HuH-7.5 (cell line): ENCODE measurements around the gene LRBA.

Source experiments
- DNase-seq: peaks from one replicate; pipeline ENCODE4 v3.0.0; 2011; ENCODE audit warnings: low spot score

The LRBA gene

GRCh38 chr4:150725957-150726523 lies 289.0 kb downstream of the LRBA start:
- no peak for DNase-seq

- DNase-seq: no peak
Observed at GRCh38 chr4:150723727-150724411, 291.2 kb downstream of the LRBA start.

- DNase-seq: no peak
Observed at GRCh38 chr4:150722908-150723362, 292.1 kb downstream of the LRBA start.

GRCh38 chr4:150720973-150721518 lies 294.0 kb downstream of the LRBA start:
- DNase-seq: no peak

- DNase-seq: no peak
Observed at GRCh38 chr4:150717952-150718351, 297.1 kb downstream of the LRBA start.

GRCh38 chr4:150714462-150715438 lies 300.3 kb downstream of the LRBA start:
- no peak for DNase-seq

- no peak for DNase-seq
Observed at GRCh38 chr4:150713251-150713650, 301.8 kb downstream of the LRBA start.

GRCh38 chr4:150710770-150711375 lies 304.2 kb downstream of the LRBA start:
- DNase-seq: no peak

GRCh38 chr4:150708004-150708403 lies 307.1 kb downstream of the LRBA start:
- no peak for DNase-seq

- DNase-seq: no peak
Observed at GRCh38 chr4:150699599-150699998, 315.5 kb downstream of the LRBA start.

- no peak for DNase-seq
Observed at GRCh38 chr4:150695162-150695561, 319.9 kb downstream of the LRBA start.

- DNase-seq: no peak
Observed at GRCh38 chr4:150694438-150694837, 320.6 kb downstream of the LRBA start.

- no peak for DNase-seq
Observed at GRCh38 chr4:150683775-150684350, 331.2 kb downstream of the LRBA start.

GRCh38 chr4:150682126-150682525 lies 333.0 kb downstream of the LRBA start:
- no peak for DNase-seq

GRCh38 chr4:150681063-150681462 lies 334.0 kb downstream of the LRBA start:
- no peak for DNase-seq

- DNase-seq: no peak
Observed at GRCh38 chr4:150680651-150681050, 334.4 kb downstream of the LRBA start.

- no peak for DNase-seq
Observed at GRCh38 chr4:150679765-150680343, 335.2 kb downstream of the LRBA start.

GRCh38 chr4:150679018-150679764 lies 335.9 kb downstream of the LRBA start:
- no peak for DNase-seq

- no peak for DNase-seq
Observed at GRCh38 chr4:150673793-150674192, 341.3 kb downstream of the LRBA start.

- DNase-seq: no peak
Observed at GRCh38 chr4:150668824-150669223, 346.3 kb downstream of the LRBA start.

- no peak for DNase-seq
Observed at GRCh38 chr4:150664935-150665334, 350.1 kb downstream of the LRBA start.
